Stimulated activated CD8-positive, alpha-beta memory T cell treated with anti-CD3 and anti-CD28 coated beads, Interleukin-7, amount 100 ng/mL, for 1 hour (primary cell): ENCODE data around the gene ZKSCAN1.
"Not testable (repeated sequence)": the region's sequence is repeated elsewhere in the genome, so short reads cannot be mapped to it uniquely, and the experiment has no call there.

Experiments
- DNase-seq, 2 donors: peaks; one replicate each; pipeline ENCODE4 v3.0.0-alpha.2; 2020; ENCODE audit warnings: low read depth in 2 of 2

The ZKSCAN1 gene

GRCh38 chr7:100003711-100004661 is 11.4 kb upstream of the ZKSCAN1 start:
- no peak for DNase-seq

GRCh38 chr7:100007887-100008286 is 7.5 kb upstream of the ZKSCAN1 start:
- DNase-seq = no peak

GRCh38 chr7:100008525-100008924 is 6.9 kb upstream of the ZKSCAN1 start:
- no peak for DNase-seq

- not testable (repeated sequence) for DNase-seq
These were observed 5.4 kb upstream of the ZKSCAN1 start for GRCh38 chr7:100009952-100010351.

GRCh38 chr7:100010901-100011300 is 4.5 kb upstream of the ZKSCAN1 start:
- DNase-seq = no peak

- DNase-seq = no peak
These were observed 3.9 kb upstream of the ZKSCAN1 start for GRCh38 chr7:100011516-100011915.

- not testable (repeated sequence) for DNase-seq
These were observed 2.7 kb upstream of the ZKSCAN1 start for GRCh38 chr7:100012385-100013327.

- no peak for DNase-seq
These were observed 2.1 kb upstream of the ZKSCAN1 start for GRCh38 chr7:100013328-100013676.

- DNase-seq = no peak
These were observed 962 bp downstream of the ZKSCAN1 start for GRCh38 chr7:100016215-100016901.

- DNase-seq = no peak
These were observed 1.9 kb downstream of the ZKSCAN1 start for GRCh38 chr7:100017300-100017699.

- DNase-seq = no peak
These were observed 2.5 kb downstream of the ZKSCAN1 start for GRCh38 chr7:100017875-100018274.

- no peak for DNase-seq
These were observed 4.5 kb downstream of the ZKSCAN1 start for GRCh38 chr7:100019908-100020307.

GRCh38 chr7:100021297-100021696 is 5.9 kb downstream of the ZKSCAN1 start:
- no peak for DNase-seq

- no peak for DNase-seq
These were observed 7.2 kb downstream of the ZKSCAN1 start for GRCh38 chr7:100022621-100023020.

- no peak for DNase-seq
These were observed 8.1 kb downstream of the ZKSCAN1 start for GRCh38 chr7:100023526-100023925.

- no peak for DNase-seq
These were observed 8.7 kb downstream of the ZKSCAN1 start for GRCh38 chr7:100024020-100024619.

GRCh38 chr7:100027197-100027596 is 11.8 kb downstream of the ZKSCAN1 start:
- no peak for DNase-seq

- no peak for DNase-seq
These were observed 14.2 kb downstream of the ZKSCAN1 start for GRCh38 chr7:100029596-100029995.

GRCh38 chr7:100033526-100033925 is 18.1 kb downstream of the ZKSCAN1 start:
- no peak for DNase-seq

GRCh38 chr7:100034871-100035510 is 19.6 kb downstream of the ZKSCAN1 start:
- DNase-seq = no peak

GRCh38 chr7:100035876-100036275 is 20.5 kb downstream of the ZKSCAN1 start:
- no peak for DNase-seq
